IMR-90 (cell line): ENCODE measurements around the gene DBN1. TPM values are rescaled to one million over a fixed set of nuclear protein-coding genes. Genes with fewer than 3 reads are reported as not detected.
A peak's percentile ranks its signal among the peaks of the same experiment; 100 is the strongest.

ENCODE experiments used
- ATAC-seq: fragments of 200-7000 bp; cut with Tn5 transposase; 2 replicates; pipeline ENCODE4 v1.9.1; 2020; ENCODE audit warnings: low read depth, mild to moderate bottlenecking, moderate library complexity
- BruUV-seq: library from RNA; stranded (reverse); fragments of 400-500 nt; replicated peaks from 2 replicates; lab custom pipeline; 2021; lab: Mats Ljungman, UMichigan
- CTCF ChIA-PET: fragments of 300-600 bp; formaldehyde crosslinking; extraction: SDS; loops from one replicate; lab custom pipeline; 2021; ENCODE audit warnings: antibody characterized with exemption; lab: Yijun Ruan, JAX
- POLR2A ChIA-PET: fragments of 300-600 bp; sonication (Branson Sonifier 250); formaldehyde crosslinking; loops from one replicate; lab custom pipeline; 2022; ENCODE audit warnings: antibody characterized with exemption; ENCODE audit not compliant: unreplicated experiment; lab: Charles Lee
- DNase-seq: peaks from one replicate; pipeline ENCODE4 v3.0.0; 2013
- H2AFZ ChIP-seq: replicated peaks from 2 replicates; pipeline ENCODE3; 2013; ENCODE audit warnings: low read length, mild to moderate bottlenecking; ENCODE audit not compliant: poor library complexity
- H2AK5ac ChIP-seq: 2 replicates; pipeline ENCODE4 v1.6.1; 2013; ENCODE audit warnings: low read depth, low read length, inconsistent platforms
- H2AK9ac ChIP-seq: replicated peaks from 2 replicates; pipeline ENCODE3; 2013; ENCODE audit warnings: mild to moderate bottlenecking, low read depth, low read length, moderate library complexity; ENCODE audit not compliant: poor library complexity
- H2BK120ac ChIP-seq: 2 replicates; pipeline ENCODE4 v1.6.1; 2013; ENCODE audit warnings: low read depth, low read length, inconsistent platforms
- H2BK15ac ChIP-seq: 3 replicates; pipeline ENCODE4 v1.6.1; 2013; ENCODE audit warnings: low read depth, low read length, inconsistent platforms
- H2BK20ac ChIP-seq: 2 replicates; pipeline ENCODE4 v1.6.1; 2013; ENCODE audit warnings: low read depth, mild to moderate bottlenecking, inconsistent platforms, low read length, moderate library complexity
- H2BK5ac ChIP-seq: 2 replicates; pipeline ENCODE4 v1.6.1; 2013; ENCODE audit warnings: mild to moderate bottlenecking, low read depth, low read length, inconsistent platforms; ENCODE audit not compliant: poor library complexity, severe bottlenecking
- H3K14ac ChIP-seq: replicated peaks from 2 replicates; pipeline ENCODE4 v1.6.1; 2013; ENCODE audit warnings: low read depth, low read length, inconsistent platforms
- H3K18ac ChIP-seq: 2 replicates; pipeline ENCODE4 v1.6.1; 2013; ENCODE audit warnings: low read depth, low read length, control low read depth
- H3K23ac ChIP-seq: 2 replicates; pipeline ENCODE4 v1.6.1; 2013; ENCODE audit warnings: low read depth, low read length, inconsistent platforms
- H3K27ac ChIP-seq: 2 replicates; pipeline ENCODE4 v1.5.1; 2013; ENCODE audit warnings: mild to moderate bottlenecking, control low read depth, low read length; ENCODE audit not compliant: insufficient read depth
- H3K27me3 ChIP-seq: 2 replicates; pipeline ENCODE4 v1.6.1; 2013; ENCODE audit warnings: low read length; ENCODE audit not compliant: control insufficient read depth, insufficient read depth
- H3K36me3 ChIP-seq: 2 replicates; pipeline ENCODE4 v1.6.1; 2013; ENCODE audit warnings: low read length, mixed read lengths; ENCODE audit not compliant: control insufficient read depth, insufficient read depth
- H3K4ac ChIP-seq: 2 replicates; pipeline ENCODE4 v1.6.1; 2013; ENCODE audit warnings: low read depth, low read length, inconsistent platforms
- H3K4me1 ChIP-seq: 2 replicates; pipeline ENCODE4 v1.6.1; 2013; ENCODE audit warnings: low read length, mixed read lengths; ENCODE audit not compliant: control insufficient read depth, insufficient read depth
- H3K4me2 ChIP-seq: 2 replicates; pipeline ENCODE4 v1.6.1; 2013; ENCODE audit warnings: low read depth, mild to moderate bottlenecking, control low read depth, low read length, moderate library complexity
- H3K4me3 ChIP-seq: 2 replicates; pipeline ENCODE4 v1.5.1; 2013; ENCODE audit warnings: low read depth, mild to moderate bottlenecking, control low read depth, low read length, moderate library complexity; ENCODE audit not compliant: insufficient read depth
- H3K56ac ChIP-seq: 2 replicates; pipeline ENCODE4 v1.6.1; 2013; ENCODE audit warnings: low read length, inconsistent platforms; ENCODE audit not compliant: insufficient read depth; ENCODE audit errors: extremely low read depth
- H3K79me1 ChIP-seq, 2 experiments: 2 replicates each; pipeline ENCODE4 v1.6.1; 2013; ENCODE audit warnings: low read length in 2 of 2, inconsistent platforms in 1 of 2, low read depth in 1 of 2
- H3K9ac ChIP-seq: 2 replicates; pipeline ENCODE4 v1.6.1; 2013; ENCODE audit warnings: low read depth, low read length, control low read depth
- H3K9me1 ChIP-seq: 2 replicates; pipeline ENCODE4 v1.6.1; 2013; ENCODE audit warnings: low read length, inconsistent platforms; ENCODE audit not compliant: insufficient read depth
- H3K9me3 ChIP-seq: 2 replicates; pipeline ENCODE4 v1.6.1; 2013; ENCODE audit warnings: low read length; ENCODE audit not compliant: control insufficient read depth, insufficient read depth
- H4K20me1 ChIP-seq: 2 replicates; pipeline ENCODE4 v1.6.1; 2013; ENCODE audit warnings: low read length, inconsistent platforms; ENCODE audit not compliant: insufficient read depth
- H4K5ac ChIP-seq: 2 replicates; pipeline ENCODE4 v1.6.1; 2013; ENCODE audit warnings: mild to moderate bottlenecking, low read depth, low read length, control low read depth
- H4K8ac ChIP-seq, 2 experiments: 2 replicates each; pipeline ENCODE4 v1.6.1; 2013; ENCODE audit warnings: low read depth in 2 of 2, low read length in 2 of 2, control low read depth in 1 of 2, inconsistent platforms in 1 of 2
- H4K91ac ChIP-seq: 2 replicates; pipeline ENCODE4 v1.6.1; 2013; ENCODE audit warnings: low read depth, low read length, inconsistent platforms; ENCODE audit not compliant: insufficient read depth
- BHLHE40 ChIP-seq: fragments of 150-350 bp; IDR thresholded peaks from 2 replicates; pipeline ENCODE4 v1.6.1; 2016; ENCODE audit warnings: mild to moderate bottlenecking, low read depth, low read length
- CEBPB ChIP-seq: IDR thresholded peaks from 2 replicates; pipeline ENCODE4 v1.6.1; 2012; ENCODE audit warnings: low read depth, low read length, improper control_type of control experiment
- CHD1 ChIP-seq: IDR thresholded peaks from 2 replicates; pipeline ENCODE4 v1.6.1; 2012; ENCODE audit warnings: low read depth, low read length, improper control_type of control experiment
- CTCF ChIP-seq: conservative IDR thresholded peaks from 2 replicates; pipeline ENCODE4 v1.5.1; 2012; ENCODE audit warnings: mild to moderate bottlenecking, low read depth, low read length, improper control_type of control experiment
- ELK1 ChIP-seq: fragments of 150-350 bp; IDR thresholded peaks from 2 replicates; pipeline ENCODE4 v1.6.1; 2016; ENCODE audit warnings: low read depth, mild to moderate bottlenecking, low read length, moderate library complexity, borderline replicate concordance
- MAZ ChIP-seq: IDR thresholded peaks from 2 replicates; pipeline ENCODE4 v1.6.1; 2012; ENCODE audit warnings: low read depth, mild to moderate bottlenecking, low read length, improper control_type of control experiment, moderate library complexity, borderline replicate concordance
- RAD21 ChIP-seq: IDR thresholded peaks from 2 replicates; pipeline ENCODE4 v1.6.1; 2012; ENCODE audit warnings: low read length, improper control_type of control experiment
- RCOR1 ChIP-seq: IDR thresholded peaks from 2 replicates; pipeline ENCODE4 v1.6.1; 2012; ENCODE audit warnings: mild to moderate bottlenecking, low read length, improper control_type of control experiment; ENCODE audit not compliant: insufficient replicate concordance
- USF2 ChIP-seq: fragments of 150-350 bp; IDR thresholded peaks from 2 replicates; pipeline ENCODE4 v1.6.1; 2017; ENCODE audit warnings: mild to moderate bottlenecking, antibody characterized with exemption, low read length, low read depth
- WGBS, 2 experiments: methylation state at CpG; one replicate each; pipeline versions ENCODE4 v1.1.5 to v1.1.7; 2013; ENCODE audit warnings: missing lambda C conversion rate in 2 of 2; ENCODE audit not compliant: insufficient read length in 1 of 2; ENCODE audit errors: extremely low coverage in 2 of 2; 5-methylcytosine and 5-hydroxymethylcytosine counted together
- dilution Hi-C: fragments of 300-500 bp; cut with HindIII; formaldehyde crosslinking; loops from one replicate; pipeline ENCODE4 v1.14.3; 2018; ENCODE audit warnings: low sequenced_read_pairs; ENCODE audit not compliant: unreplicated experiment
- in situ Hi-C: fragments of 300-500 bp; cut with MboI; formaldehyde crosslinking; loops from 3 replicates; pipeline ENCODE4 v1.14.3; 2019; ENCODE audit warnings: low sequenced_read_pairs, inconsistent platforms, mixed read lengths
- intact Hi-C: fragments of 100-400 bp; cut with micrococcal nuclease; formaldehyde crosslinking; loops from 2 replicates; pipeline ENCODE4 v1.10.0; 2022
- polyA plus RNA-seq, 3 experiments: library from polyadenylated mRNA; depleted of rRNA; stranded (reverse); fragments of >200 nt; gene quantifications; 2 replicates each; pipeline ENCODE4 v1.2.3, GENCODE V29; 2012; ENCODE audit warnings: low replicate concordance in 1 of 3
- total RNA-seq: library from RNA; depleted of rRNA; stranded (reverse); fragments of >200 nt; gene quantifications from 2 replicates; pipeline ENCODE4 v1.2.3, GENCODE V29; 2012

Gene DBN1
- total and polyA plus RNA-seq, 2 of the 4 experiments (the other 2 are of a cell fraction), result 122 to 187 TPM

GRCh38 chr5:177454397-177455035 is 18.9 kb downstream of the DBN1 start (continued):
- peak; percentile 99 for TF ChIP-seq CTCF
- TF ChIP-seq RAD21, result peak; percentile 88

- H3K9me3 ChIP-seq, result no peaks in the 10 kb centered on the region
- H3K56ac ChIP-seq, result no peak overlapping the region
- H3K79me1 ChIP-seq, result peaks cover 0 to 7% of the 10 kb centered on the region in 2 experiments; a peak in 1 of 4 replicates
- no peak overlapping the region for H2BK120ac ChIP-seq
- no peak overlapping the region for H3K4me2 ChIP-seq
- H3K9ac ChIP-seq, result no peak overlapping the region
- H2AFZ ChIP-seq, result peak overlapping the region; percentile 82
- no peak overlapping the region for H4K91ac ChIP-seq
- intact Hi-C loops, result loop anchor here (1.0 kb wide), 4 partner anchors 50 to 340 kb away; no protein-coding TSS in a partner anchor
- CTCF ChIA-PET, result interaction anchor here (1.1 to 5.2 kb wide), 4 partner anchors 9 to 102 kb away, joined by 3 to 44 read pairs (median 8); partner anchors contain the start of gene LMAN2
- H3K14ac ChIP-seq, result no peak overlapping the region
- peak overlapping the region; percentile 7 for H2AK9ac ChIP-seq
- dilution Hi-C loops, result no loop called here
- no peaks in the 10 kb centered on the region for H3K9me1 ChIP-seq
- H4K8ac ChIP-seq, result peak overlapping the region in 1 of 2 experiments; percentile 4; a peak in 1 of 4 replicates
- in situ Hi-C loops, result no loop called here
- ATAC-seq (no peak), DNase-seq (no peak)
- H2BK5ac ChIP-seq, result no peak overlapping the region
- no peak overlapping the region for H3K27ac ChIP-seq
- no peak overlapping the region for H2AK5ac ChIP-seq
- peaks cover 8% of the 10 kb centered on the region for H3K4me1 ChIP-seq
- H3K4me3 ChIP-seq, result no peak overlapping the region
- H3K27me3 ChIP-seq, result no peaks in the 10 kb centered on the region
- H4K5ac ChIP-seq, result no peak overlapping the region
- 73% methylated on average over 3 of the region's 31 CpGs; no CpG with 5 or more reads in 1 of the 2 experiments for WGBS, 2 experiments
- H4K20me1 ChIP-seq, result peaks cover 47% of the 10 kb centered on the region
- H3K4ac ChIP-seq, result no peak overlapping the region
- no TSS peak for BruUV-seq
- H3K23ac ChIP-seq, result no peak overlapping the region
- no peak overlapping the region for H2BK20ac ChIP-seq
- peaks cover 23% of the 10 kb centered on the region for H3K36me3 ChIP-seq
- H3K18ac ChIP-seq, result no peak overlapping the region
- no peak overlapping the region for H2BK15ac ChIP-seq
- POLR2A ChIA-PET, result interaction anchor here (1.2 kb wide), 1 partner anchor 43 kb away, joined by 3 read pairs; no protein-coding TSS in a partner anchor
- TF ChIP-seq CHD1, result no peak
- TF ChIP-seq BHLHE40, result no peak
- TF ChIP-seq MAZ, result no peak
- TF ChIP-seq ELK1, result no peak
- no peak for TF ChIP-seq USF2
- no peak for TF ChIP-seq RCOR1
- no peak for TF ChIP-seq CEBPB
Measured at GRCh38 chr5:177453852-177454396, 19.5 kb downstream of the DBN1 start.
